ENCODE data around the gene TCF7L2.

TCF7L2 gene

DNA sequence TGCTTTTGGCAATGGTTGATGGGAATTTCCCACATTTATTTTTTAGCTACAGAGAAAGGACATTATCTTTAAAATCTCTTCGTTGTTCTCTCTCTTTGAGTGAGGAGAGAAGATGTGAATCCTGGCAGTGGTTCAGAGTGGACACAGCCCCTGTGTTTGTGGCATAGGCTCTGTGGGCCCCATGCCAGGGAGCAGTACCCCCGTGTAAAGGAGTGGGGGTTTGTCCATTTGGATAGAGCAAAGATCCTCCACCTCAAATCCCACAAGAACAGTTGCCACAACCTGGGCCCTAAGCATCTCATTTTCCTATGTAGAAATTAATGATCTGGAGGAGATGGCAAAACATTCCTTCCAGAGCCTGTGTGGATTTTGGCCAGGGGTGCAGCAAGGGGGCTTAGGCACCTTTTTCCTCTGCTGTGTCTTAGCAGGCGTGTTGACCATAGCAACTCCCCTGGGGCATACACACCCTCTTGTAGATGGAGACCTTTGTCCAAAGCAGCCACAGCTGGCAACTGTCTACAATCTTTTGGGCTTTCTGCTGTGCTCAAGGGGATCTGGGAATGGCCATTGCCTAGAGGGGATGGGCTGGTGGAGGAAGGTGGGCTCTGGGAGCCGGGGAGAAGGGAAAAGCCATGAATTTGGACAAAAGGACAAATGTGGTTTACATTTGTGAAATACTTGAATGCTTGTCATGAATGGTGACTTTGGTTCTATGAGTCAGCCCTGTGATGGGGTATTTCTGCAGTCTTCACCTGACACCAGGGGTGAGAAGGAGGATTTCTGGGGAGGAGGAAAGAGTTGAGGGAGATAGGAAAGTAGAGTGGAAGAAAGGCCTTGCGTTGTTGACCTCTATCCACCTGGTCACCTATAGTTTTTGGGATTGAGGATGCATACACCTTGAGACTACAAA lies 92.0 kb downstream of the TCF7L2 start:
- FAIRE-seq = no peak
- no peak for DNase-seq (ENCODE audit: insufficient read length, low spot score)

DNA sequence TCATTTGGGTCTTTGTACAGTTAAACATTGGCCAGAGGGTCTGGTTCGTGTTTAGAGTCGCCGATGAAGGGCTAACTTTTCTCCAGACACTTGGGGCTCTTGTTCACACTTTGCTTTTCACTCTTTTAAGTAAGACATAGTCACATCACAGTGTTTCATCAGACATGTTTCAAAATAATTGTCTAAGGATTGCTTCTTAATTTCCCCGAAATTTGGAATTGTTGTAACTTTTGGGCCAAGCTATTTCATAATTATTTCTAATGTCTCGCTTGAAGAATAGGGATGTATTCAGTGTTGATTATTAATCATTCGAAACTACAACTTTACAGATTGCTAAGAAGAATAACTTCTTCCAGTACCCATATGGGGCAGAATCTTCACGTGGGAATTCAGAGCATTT lies 92.8 kb downstream of the TCF7L2 start:
- DNase-seq (ENCODE audit: insufficient read length, low spot score) (no peak), FAIRE-seq (no peak)

DNA sequence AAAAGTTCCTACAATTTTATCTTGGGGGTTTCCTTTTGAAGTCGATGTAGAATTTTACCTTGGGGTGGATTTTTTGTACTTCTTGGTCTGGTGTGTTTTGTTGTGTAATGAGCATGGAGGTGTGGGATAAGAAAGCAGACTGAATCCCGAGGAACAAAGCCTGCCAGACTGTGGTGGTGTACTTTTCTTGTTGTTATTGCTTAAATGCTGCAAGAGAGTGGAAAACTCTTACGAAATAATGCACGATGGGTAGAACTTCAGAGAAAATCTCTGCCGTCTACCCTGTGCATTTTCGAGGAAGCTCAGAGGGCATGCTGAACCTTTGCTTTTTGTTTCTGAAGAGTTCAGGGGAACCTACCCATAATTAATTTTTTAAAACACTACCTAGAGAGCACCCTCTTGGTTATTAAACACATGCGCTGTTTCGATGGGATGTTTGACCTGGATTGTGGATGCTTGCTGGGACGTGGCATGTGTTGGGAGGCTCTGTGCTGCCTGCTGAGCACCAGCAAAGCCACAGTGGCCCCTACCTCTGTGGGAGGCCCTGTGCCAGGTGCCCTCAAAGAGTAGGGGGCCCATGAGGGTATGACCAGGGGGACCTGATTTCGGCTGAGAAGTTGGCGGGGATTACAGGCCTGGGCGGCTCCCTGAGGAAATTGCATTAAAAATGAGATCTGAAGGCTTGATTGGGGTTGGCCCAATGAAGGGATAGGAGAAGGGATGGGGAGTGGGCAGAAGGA lies 94.1 kb downstream of the TCF7L2 start:
- no peak for FAIRE-seq
- no peak for DNase-seq (ENCODE audit: insufficient read length, low spot score)

DNA sequence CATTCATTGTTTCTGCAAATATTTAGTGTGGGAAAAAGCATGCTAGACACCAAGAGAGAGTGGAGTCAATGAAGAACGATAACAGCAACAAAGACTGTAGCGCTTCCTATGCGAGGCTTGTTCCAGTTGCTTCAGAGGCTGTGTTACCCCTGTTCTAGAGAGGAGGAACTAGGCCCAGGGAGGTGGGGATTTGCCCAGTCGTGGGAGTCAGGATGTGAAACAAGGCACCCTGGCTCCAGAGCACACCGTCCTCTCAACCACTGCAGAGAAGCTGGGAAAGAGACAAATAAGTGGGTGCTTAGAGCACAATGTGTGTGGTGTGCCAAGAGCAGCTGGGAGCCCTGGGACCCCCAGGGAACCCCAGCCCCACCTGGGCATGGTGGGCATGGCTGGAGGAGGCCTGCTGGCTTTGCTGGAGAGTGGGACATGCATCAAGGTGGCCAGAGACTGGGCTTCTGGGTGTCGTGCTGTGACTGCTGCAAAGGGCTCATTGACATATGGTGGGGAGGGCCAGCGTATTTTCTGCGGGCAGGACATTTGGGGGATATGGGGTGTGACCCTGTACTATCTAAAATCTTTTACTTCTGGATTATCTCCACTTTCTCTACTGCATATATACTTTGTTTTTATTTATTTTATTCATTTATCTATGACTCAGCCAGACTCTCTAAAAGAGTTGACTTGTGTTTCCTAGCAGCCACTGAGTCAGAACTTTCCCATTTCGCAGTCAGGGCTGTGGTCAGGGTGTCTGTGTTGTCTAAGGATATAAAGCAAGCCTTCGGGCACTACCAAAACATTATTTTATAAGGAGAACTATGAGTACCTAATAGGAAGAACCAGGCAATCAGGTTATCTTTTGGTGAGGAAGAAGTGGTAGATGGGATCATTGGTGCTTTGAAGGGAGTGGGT lies 95.4 kb downstream of the TCF7L2 start:
- FAIRE-seq = no peak

DNA sequence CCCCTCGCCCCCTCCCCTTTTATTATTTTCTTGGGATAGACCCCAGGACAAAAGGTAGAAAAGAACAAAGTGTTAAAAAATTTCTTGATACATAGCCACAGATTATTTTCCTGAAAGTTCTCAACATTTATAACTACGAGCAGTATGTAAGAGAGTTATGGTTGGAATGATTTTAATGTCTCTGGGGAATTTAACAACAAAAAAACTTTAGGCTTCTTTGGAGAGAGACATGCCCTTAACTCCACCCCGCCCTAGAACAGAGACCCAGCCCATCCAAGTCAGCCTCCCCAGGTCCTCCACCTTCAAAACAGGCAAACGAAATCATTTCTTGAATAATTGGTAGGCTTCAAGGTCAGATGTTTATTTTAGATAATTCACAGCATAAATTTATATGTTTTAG lies 97.1 kb downstream of the TCF7L2 start:
- FAIRE-seq (no peak), DNase-seq (ENCODE audit: insufficient read length, low spot score) (no peak)

More for the DNA sequence above, 95.4 kb downstream of the TCF7L2 start:
- DNase-seq (ENCODE audit: insufficient read length, low spot score) = no peak

DNA sequence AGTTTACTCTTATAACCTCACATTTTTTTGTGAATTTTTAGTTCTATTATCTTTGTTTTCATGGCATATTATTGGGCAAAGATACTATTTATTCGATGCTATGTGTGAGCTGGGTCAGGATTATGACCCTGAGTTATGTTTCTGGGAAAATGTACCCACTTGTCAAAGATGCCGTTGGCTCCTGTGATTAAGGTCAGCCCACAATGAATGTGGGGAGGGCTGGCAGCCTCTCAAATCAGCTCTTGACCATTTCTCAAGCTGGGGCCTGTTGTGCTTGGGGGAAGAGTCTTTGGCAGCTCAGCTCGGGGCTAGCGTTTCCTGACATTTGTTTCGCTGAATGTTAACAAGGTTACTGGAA lies 97.5 kb downstream of the TCF7L2 start:
- DNase-seq (ENCODE audit: insufficient read length, low spot score) (no peak), FAIRE-seq (no peak)

DNA sequence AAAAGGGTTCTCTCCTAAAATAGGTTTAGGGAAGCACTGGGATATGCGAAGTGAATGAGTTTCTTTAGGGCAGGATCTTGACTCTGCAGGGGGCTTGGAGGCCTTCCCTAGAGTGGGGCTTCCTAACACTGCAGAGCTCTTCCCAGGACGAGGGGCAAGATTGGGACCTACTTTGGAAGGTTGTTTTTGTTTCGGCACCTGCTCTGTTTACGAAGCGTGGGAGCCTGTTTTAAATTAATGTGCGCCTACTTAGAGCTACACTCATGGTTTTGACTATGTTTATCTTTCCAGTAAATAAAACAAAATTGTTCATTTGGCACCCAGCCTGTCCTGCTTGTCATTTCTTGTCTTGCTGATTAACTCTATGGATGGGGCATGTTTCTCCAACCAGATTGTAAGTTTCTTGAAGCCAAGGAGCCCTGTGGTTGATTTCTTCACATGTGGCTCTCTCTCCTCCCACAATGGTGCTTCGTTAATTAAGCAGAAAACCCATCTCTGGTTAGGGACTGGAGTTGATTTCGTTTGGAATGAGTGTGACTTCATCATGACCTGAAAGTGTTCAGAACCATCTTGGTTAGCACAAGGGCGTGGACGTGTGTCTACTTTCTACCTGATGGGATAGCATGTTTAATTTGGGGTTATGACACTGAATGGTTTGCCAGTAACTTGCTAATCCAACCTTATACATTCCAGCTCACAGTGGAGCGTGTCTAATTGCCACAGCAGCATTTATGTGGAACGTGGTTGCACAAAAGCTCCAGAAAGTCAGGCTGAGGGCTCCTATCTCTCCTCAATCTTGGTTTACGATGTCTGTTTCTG lies 98.1 kb downstream of the TCF7L2 start:
- FAIRE-seq = no peak
- DNase-seq (ENCODE audit: insufficient read length, low spot score) = no peak

DNA sequence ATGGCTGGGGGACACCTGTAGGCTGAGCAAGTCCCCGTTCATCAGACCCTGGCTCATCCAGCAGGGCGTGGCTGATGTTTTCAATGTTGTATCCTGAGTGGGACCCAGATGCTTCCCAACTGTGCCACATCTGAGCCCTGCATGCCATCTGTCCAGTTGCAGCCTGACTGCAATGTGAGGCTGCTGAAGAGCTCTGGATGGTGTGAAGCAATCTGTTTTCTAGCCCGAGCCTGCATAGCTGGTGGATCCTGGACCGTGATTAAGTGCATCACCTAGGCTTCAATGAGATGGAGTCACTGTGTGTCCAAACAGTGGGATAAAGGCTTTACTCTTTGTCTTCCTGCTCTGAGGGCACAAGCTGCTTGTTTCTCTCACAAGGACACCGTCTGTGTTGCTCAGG lies 99.8 kb downstream of the TCF7L2 start:
- DNase-seq (ENCODE audit: insufficient read length, low spot score) (no peak), FAIRE-seq (no peak)

DNA sequence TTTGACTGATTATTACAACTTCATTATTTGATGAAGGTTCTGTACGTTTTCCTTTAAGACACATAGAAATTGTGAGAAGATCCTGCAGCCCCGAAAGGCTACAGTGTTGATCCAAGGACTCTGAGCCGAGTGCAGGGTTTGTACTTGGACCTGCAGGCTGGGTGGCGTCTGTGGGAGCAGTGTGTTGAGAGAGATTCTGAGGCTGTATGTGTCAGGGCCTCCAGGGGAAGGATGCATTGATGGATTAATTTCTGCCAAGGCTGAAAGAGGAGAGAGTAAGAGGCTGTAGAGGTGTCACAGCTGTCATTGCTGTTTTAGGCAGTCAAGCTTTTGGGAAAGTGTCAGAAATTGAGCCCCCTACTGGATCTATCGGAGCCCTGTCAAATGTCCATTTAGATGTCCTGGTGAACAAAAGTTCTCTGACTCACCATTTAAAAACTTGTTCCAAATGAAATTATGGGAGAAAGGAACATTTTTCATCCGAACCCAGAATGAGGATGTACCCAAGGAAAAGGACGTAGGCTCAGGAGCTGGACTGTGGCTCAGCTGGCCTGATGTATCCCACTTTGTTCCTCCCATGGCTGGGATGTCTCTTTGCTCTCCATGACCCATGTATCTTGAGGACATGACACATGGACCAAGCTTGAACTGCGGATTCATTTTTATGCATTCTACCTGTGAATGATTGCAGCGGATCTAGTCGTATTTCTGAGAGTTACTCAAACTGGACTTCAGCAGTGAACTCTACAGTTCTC lies 102.2 kb downstream of the TCF7L2 start:
- DNase-seq (ENCODE audit: insufficient read length, low spot score) (no peak), FAIRE-seq (no peak)

DNA sequence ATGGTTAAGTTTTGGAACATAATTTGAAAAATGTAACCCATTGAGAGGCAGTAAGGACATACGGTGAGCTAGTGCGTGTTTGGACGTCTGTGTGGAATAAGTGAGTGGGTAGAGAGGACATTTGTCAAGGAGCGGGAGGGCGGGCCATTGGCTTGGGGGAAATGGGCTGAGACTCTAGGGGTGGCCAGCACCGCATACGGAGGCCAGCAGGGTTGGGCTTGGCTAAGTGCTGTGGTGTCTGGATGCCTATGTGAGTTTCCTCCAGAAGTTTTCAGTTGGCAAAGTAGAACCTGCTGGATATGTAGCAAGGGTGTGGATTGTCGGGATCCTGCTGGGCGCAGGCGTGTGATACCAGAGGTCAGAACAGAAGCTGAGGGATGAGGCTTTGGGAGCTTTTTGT lies 103.0 kb downstream of the TCF7L2 start:
- no peak for FAIRE-seq
- DNase-seq (ENCODE audit: insufficient read length, low spot score) = no peak

DNA sequence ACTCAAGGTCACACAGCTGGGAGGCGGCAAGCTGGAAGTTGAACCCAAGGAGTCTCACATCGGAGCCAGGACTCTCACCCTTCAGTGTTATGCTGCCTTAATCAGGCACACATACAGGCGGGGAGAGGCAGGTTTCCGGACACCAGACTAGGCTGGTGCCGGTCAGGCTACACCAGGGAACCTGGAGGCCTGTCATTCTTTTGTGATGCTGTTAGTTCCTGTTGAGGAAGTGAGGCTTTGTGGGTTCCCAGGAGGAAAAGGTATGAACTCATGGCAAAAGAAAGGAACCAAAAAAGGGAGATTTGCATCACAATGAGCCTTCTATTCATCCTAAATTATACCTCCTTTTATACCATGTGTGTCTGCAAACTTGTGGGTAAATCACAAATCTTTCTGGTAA lies 103.8 kb downstream of the TCF7L2 start:
- DNase-seq (ENCODE audit: insufficient read length, low spot score) (no peak), FAIRE-seq (no peak)

DNA sequence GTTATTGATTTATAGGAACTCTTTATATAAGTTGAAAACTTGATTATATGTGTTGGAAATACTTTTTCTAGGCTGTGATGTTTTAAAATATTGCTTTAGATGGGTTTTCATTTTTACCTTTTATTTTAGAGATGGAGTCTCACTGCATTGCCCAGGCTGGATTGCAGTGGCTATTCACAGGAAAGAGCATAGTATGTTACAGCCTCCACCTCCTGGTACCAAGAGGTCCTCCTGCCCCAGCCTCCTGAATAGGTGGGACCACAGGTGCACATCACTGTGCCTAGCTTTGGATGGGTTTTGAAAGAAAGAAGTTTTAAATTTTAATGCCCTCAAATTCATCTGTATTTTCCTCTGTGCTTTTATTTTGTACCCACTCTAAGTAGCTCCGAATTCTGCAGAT lies 105.4 kb downstream of the TCF7L2 start:
- no peak for FAIRE-seq

DNA sequence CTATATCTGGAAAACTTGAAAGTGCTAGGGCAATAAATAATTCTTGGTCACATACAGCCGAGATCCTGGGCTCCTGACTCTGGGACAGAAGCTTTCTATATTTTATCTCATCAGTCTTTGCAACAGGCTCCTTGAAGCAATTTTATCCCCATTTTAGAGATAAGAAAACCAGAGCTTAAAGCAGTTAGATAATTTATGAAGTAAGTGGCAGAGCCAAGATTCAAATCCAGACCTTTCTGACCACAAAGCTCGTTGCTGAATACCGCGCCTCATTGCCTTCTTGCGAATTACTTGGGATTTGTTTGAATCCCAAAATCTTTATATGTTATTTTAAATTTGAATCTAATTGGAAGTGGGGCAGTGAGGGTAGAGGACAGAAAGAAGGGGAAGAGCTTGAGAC lies 106.0 kb downstream of the TCF7L2 start:
- FAIRE-seq = no peak
- no peak for DNase-seq (ENCODE audit: insufficient read length, low spot score)

More for the DNA sequence above, 105.4 kb downstream of the TCF7L2 start:
- no peak for DNase-seq (ENCODE audit: insufficient read length, low spot score)

DNA sequence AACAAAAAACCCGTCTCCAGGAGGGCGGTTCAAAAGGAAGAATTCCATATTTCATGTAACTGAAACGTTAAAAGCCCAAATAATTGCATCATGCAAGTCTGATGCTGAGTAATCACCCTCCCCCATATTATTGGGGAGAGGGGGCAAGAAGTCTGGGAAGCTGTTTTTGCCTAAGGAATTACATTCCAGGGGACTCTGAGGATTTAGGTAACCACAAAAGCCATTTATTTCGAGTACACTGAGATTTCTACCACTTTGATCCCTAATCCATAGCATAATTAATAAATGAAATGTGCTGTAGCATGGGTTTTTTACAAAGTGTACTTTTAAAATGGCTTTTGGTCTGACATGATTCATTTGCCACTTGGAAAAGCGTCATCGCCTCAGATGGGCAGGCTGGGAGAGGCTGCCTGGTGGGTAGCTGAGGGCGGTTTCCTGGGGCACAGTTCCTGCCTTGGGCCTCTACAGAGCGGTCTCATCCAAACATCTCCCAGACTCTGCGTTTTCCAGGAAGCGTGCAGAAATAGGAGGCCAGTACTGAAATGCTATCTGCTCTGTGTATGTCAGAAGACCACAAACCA lies 106.5 kb downstream of the TCF7L2 start:
- DNase-seq (ENCODE audit: insufficient read length, low spot score) (peak; percentile 50), FAIRE-seq (no peak)

DNA sequence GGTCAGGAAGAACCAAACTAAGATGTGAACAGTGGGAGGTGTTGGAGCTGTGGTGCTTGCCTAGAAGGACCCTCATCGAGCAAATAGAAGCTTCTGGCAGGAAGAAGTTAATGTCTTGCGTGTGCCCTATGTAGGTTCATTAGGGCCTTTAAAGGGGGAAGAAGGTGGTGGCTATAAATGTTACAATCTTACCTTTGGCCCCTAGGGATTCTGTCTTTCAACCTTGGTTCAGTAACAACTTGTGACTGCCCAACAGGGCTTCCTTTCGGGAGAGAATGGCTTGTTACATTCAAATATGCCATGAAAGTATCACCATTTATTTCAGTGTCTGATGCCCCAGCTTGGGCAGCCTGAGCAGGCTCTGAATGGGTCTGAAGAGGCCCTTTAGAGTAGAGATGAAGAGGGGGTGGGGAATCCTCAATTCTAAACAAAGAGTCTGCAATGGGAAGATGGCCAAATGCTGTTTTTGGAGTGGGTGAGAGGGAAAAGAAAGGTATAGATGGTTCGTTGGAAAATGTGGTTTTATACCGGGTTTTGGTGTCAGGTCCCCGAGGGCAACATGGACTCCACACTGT lies 108.0 kb downstream of the TCF7L2 start:
- no peak for DNase-seq (ENCODE audit: insufficient read length, low spot score)
- no peak for FAIRE-seq

DNA sequence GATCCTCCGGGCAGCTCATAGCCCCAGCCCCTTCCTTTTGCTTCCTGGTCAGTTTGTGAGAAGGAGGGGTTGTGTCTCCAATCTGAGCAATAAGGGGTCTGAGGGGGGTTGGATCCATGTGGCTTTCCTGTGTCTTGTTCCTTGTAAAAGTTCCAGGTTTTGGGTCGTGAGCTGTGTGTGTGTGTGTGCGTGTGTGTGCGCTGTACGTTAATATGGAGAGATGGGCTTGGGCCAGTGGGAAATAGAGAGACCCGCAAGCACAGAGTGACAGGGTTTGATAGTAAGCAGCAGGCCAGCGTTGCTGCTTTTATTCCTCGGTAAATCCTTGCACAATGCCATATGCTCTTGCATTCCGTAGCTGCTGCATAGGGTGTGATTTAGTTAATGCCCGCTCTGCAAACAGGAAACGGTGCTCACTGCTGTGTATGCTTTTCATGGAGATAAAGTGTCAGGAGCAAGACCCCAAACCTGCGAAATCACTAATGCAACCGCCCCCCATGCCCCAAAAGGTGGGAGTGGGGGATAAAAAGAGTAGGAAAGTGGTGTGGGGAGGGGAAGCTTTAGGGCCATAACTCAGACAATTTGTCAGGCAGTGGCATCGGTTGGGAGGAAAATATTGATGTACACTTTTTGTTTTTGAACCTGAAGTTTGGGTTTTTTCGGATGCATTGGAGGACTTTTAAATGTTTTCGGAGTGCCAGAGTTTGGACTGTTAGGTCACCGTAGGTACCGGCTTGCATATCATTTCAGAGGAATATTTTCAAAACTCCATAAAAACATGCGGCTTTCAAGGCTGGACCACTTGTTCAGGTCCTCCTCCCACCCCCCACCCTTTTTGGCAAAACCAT lies 108.7 kb downstream of the TCF7L2 start:
- FAIRE-seq (no peak), DNase-seq (ENCODE audit: insufficient read length, low spot score) (no peak)

DNA sequence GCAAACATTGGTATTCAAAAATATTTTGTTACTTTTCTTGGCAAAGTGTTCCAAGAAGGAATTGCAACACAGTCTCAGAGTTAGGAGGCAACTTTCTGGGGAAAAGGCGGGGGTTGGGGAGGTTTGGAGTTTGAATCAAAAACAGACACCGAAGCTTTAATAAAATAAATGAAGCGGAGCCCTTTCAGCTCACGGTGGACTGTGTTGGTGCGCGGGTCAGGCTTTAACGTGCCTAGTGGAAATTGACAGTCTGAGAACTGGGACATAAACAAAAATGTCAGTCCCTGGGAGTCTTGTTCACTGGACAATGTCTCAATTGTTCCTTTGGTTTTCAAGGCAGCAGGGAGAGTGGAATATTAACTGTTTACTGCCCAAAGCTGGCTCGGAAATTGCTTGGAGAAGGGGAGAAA lies 109.3 kb downstream of the TCF7L2 start:
- FAIRE-seq = no peak
- no peak for DNase-seq (ENCODE audit: insufficient read length, low spot score)

Measured in HTR-8/SVneo (cell line).